K562 (cell line): ENCODE data around the gene TNFRSF6B. TPM values are rescaled to one million over a fixed set of nuclear protein-coding genes. Genes with fewer than 3 reads are reported as not detected.

ENCODE experiments used
- ATAC-seq: fragments of 200-7000 bp; cut with Tn5 transposase; 3 replicates; pipeline ENCODE4 v1.9.1; 2020; ENCODE audit warnings: moderate library complexity
- BruUV-seq: library from RNA; stranded (reverse); fragments of 400-500 nt; replicated peaks from 2 replicates; lab custom pipeline; 2021; lab: Mats Ljungman, UMichigan
- CTCF ChIA-PET: fragments of 300-600 bp; formaldehyde crosslinking; extraction: SDS; loops from one replicate; lab custom pipeline; 2021; ENCODE audit warnings: low intra/inter-chr PET ratio; lab: Yijun Ruan, JAX
- POLR2A ChIA-PET: fragments of 300-600, 350-650 bp; sonication (Branson Sonifier 250); formaldehyde crosslinking; extraction: SDS; loops from one replicate; lab custom pipeline; 2021; ENCODE audit warnings: antibody characterized with exemption, inconsistent platforms; lab: Yijun Ruan, JAX
- DNase-seq, 4 experiments: peaks; one replicate each; pipeline versions ENCODE4 v3.0.0 to v3.0.0-alpha.2; 2011 to 2018; ENCODE audit warnings: low spot score in 3 of 4, mixed read lengths in 3 of 4; ENCODE audit errors: extremely low read depth in 1 of 4
- FAIRE-seq: peaks from 2 replicates; lab custom pipeline; 2011; peaks lifted over from hg19 to GRCh38; lab: Jason Lieb, UNC
- H2AFZ ChIP-seq: 2 replicates; pipeline ENCODE4 v1.6.0; 2011; ENCODE audit warnings: low read depth, low read length, control low read depth, inconsistent platforms
- H3K27ac ChIP-seq: fragments of 200-600 bp; 3 replicates; pipeline ENCODE4 v1.8.0; 2011; ENCODE audit warnings: low read depth, mild to moderate bottlenecking, control low read depth, inconsistent platforms, low read length, moderate library complexity, mixed read lengths; ENCODE audit errors: extremely low read depth
- H3K27me3 ChIP-seq, 2 experiments: fragments of 300-600 bp in 1 of 2; 2 replicates in 1 of 2; 3 replicates in 1 of 2; pipeline versions ENCODE4 v1.6.0 to v1.8.0; 2011; ENCODE audit warnings: inconsistent platforms in 2 of 2, low read length in 2 of 2, mild to moderate bottlenecking in 1 of 2, mixed read lengths in 1 of 2, moderate library complexity in 1 of 2; ENCODE audit not compliant: control insufficient read depth in 2 of 2, insufficient read depth in 2 of 2
- H3K36me3 ChIP-seq: fragments of 300-600 bp; 3 replicates; pipeline ENCODE4 v1.8.0; 2011; ENCODE audit warnings: mild to moderate bottlenecking, low read length, inconsistent platforms; ENCODE audit not compliant: control insufficient read depth, insufficient read depth
- H3K4me1 ChIP-seq, 2 experiments: fragments of 200-600 bp in 1 of 2; replicated peaks in 1 of 2; 2 replicates in 1 of 2; 3 replicates in 1 of 2; pipeline versions ENCODE4 v1.5.1 to v1.8.0; 2011; ENCODE audit warnings: inconsistent platforms in 2 of 2, low read length in 2 of 2, mild to moderate bottlenecking in 1 of 2, mixed read lengths in 1 of 2, moderate library complexity in 1 of 2; ENCODE audit not compliant: control insufficient read depth in 2 of 2, insufficient read depth in 2 of 2
- H3K4me2 ChIP-seq: 2 replicates; pipeline ENCODE4 v1.6.1; 2011; ENCODE audit warnings: low read length, control low read depth, inconsistent platforms, mixed read lengths; ENCODE audit not compliant: insufficient read depth
- H3K4me3 ChIP-seq: fragments of 200-600 bp; sonication (generic), shearing (Covaris generic); 2 replicates; pipeline ENCODE4 v1.5.1; 2016; ENCODE audit warnings: control low read depth, inconsistent platforms
- H3K79me2 ChIP-seq: fragments of 200-600 bp; 3 replicates; pipeline ENCODE4 v1.8.0; 2011; ENCODE audit warnings: low read length, inconsistent platforms; ENCODE audit not compliant: control insufficient read depth, insufficient read depth
- H3K9ac ChIP-seq, 2 experiments: 2 replicates each; pipeline versions ENCODE4 v1.6.0 to v1.6.1; 2011; ENCODE audit warnings: low read depth in 2 of 2, low read length in 2 of 2, control low read depth in 1 of 2, inconsistent platforms in 1 of 2, mild to moderate bottlenecking in 1 of 2, mixed read lengths in 1 of 2; ENCODE audit not compliant: insufficient read depth in 1 of 2
- H3K9me1 ChIP-seq: one replicate; pipeline ENCODE4 v1.6.0; 2011; ENCODE audit warnings: inconsistent platforms, mild to moderate bottlenecking, low read length, moderate library complexity; ENCODE audit not compliant: control insufficient read depth, insufficient read depth
- H3K9me3 ChIP-seq: replicated peaks from 2 replicates; pipeline ENCODE4 v1.5.1; 2011; ENCODE audit warnings: low read depth, low read length, inconsistent platforms; ENCODE audit not compliant: control insufficient read depth, insufficient read depth
- H4K20me1 ChIP-seq: replicated peaks from 2 replicates; pipeline ENCODE4 v1.6.1; 2011; ENCODE audit warnings: low read length, inconsistent platforms, mixed read lengths; ENCODE audit not compliant: control insufficient read depth, insufficient read depth
- FOXA1 ChIP-seq: fragments of 450-650 bp; IDR thresholded peaks from 2 replicates; pipeline ENCODE4 v1.6.1; 2016; ENCODE audit warnings: mild to moderate bottlenecking, borderline replicate concordance
- SIN3A ChIP-seq, 2 experiments: fragments of 150-350 bp in 1 of 2; IDR thresholded peaks; 2 replicates each; pipeline ENCODE4 v1.6.1; 2011 to 2016; ENCODE audit warnings: borderline replicate concordance in 2 of 2, low read depth in 2 of 2, low read length in 2 of 2, mild to moderate bottlenecking in 2 of 2, moderate library complexity in 2 of 2; ENCODE audit not compliant: control insufficient read depth in 1 of 2
- TCF3 ChIP-seq: sonication (generic); formaldehyde crosslinking; IDR thresholded peaks from 2 replicates; pipeline ENCODE4 v1.4.0; 2020; ENCODE audit warnings: mild to moderate bottlenecking, missing genetic modification reagents
- WGBS: fragments of 100-300 bp; shearing (Covaris generic); methylation state at CpG from one replicate; pipeline ENCODE4 v1.1.6; 2016; ENCODE audit warnings: low coverage, mixed read lengths; ENCODE audit not compliant: insufficient coverage; ENCODE audit errors: missing lambda C conversion rate; 5-methylcytosine and 5-hydroxymethylcytosine counted together
- in situ Hi-C: fragments of 300-500 bp; cut with MboI; formaldehyde crosslinking; loops from 4 replicates; pipeline ENCODE4 v1.15.0; 2018; ENCODE audit warnings: inconsistent platforms, mixed read lengths
- intact Hi-C: fragments of 100-400 bp; cut with micrococcal nuclease; formaldehyde crosslinking; loops from 2 replicates; pipeline ENCODE4 v1.14.2; 2022
- polyA plus RNA-seq, 8 experiments: library from polyadenylated mRNA; depleted of rRNA in 4 of 8; stranded (reverse) in 5 of 8; unstranded in 3 of 8; fragments of >200 nt; fragmentation: Nextera tagmentation in 2 of 8; fragmentation: Illumina TruSeq in 1 of 8; extraction: Ambion mirVana in 2 of 8; extraction: Trizol in 1 of 8; gene quantifications; 2 replicates each; pipeline versions ENCODE4 v1.2.1 to v1.2.3, GENCODE V29; 2011 to 2014; ENCODE audit warnings: inconsistent platforms in 1 of 8, missing spikeins in 1 of 8
- total RNA-seq, 7 experiments: library from RNA; depleted of rRNA in 6 of 7; stranded (reverse); fragments of >200 nt in 6 of 7; fragmentation: Illumina TruSeq in 2 of 7; extraction: Trizol in 2 of 7; gene quantifications; 2 replicates each; pipeline versions ENCODE4 v1.2.1 to v1.2.3, GENCODE V29; 2011 to 2021; ENCODE audit warnings: low replicate concordance in 1 of 7
- TF ChIP-seq, protein P1 (sequence below): sonication (generic); formaldehyde crosslinking; IDR thresholded peaks from 2 replicates; pipeline ENCODE4 v1.8.0; 2023; ENCODE audit warnings: missing genetic modification reagents, mild to moderate bottlenecking, borderline replicate concordance
- TF ChIP-seq, protein P2 (sequence below): sonication (generic); formaldehyde crosslinking; IDR thresholded peaks from 2 replicates; pipeline ENCODE4 v1.8.1; 2022; ENCODE audit warnings: missing genetic modification reagents
- TF ChIP-seq, protein P3 (sequence below): fragments of 450-650 bp; conservative IDR thresholded peaks from 2 replicates; pipeline ENCODE4 v1.6.1; 2016; ENCODE audit warnings: missing genetic modification characterization, low read depth, mild to moderate bottlenecking, missing compliant biosample characterization, moderate library complexity
- TF ChIP-seq, protein P4 (sequence below): IDR thresholded peaks from 2 replicates; pipeline ENCODE4 v1.6.1; 2011; ENCODE audit not compliant: insufficient read length; ENCODE audit errors: extremely low read depth

The TNFRSF6B gene
- total and polyA plus RNA-seq, 9 of the 15 experiments (the other 6 are each of a cell fraction or from before 2014, with no cell fraction given), result 0.10 to 3.5 (median 0.32) TPM; not detected in 6

DNA sequence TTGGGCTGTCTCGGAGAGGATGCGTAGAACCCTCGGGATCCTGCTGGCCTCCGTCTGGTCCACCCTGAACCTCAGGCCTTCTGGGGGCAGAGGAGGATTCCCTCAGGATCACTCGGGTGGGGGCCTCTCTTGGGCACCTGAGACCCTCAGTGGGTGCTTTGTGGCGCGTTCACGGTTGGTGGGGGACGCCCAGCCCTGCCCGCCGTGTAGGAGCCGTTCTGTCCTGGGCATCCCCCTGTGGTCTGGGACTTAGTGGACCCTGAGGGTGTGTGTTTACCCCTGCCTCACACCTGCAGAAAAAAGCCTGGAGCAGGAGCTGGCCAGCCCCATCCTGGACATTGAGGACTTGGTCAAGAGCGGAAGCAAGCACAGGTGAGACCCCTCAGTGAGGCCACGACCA is 30.7 kb upstream of the TNFRSF6B start:
- in situ Hi-C loops (no loop called here), intact Hi-C loops (no loop called here)
- Histone ChIP-seq H3K36me3 (peaks cover 85% of the 10 kb centered on the region; the same call in 2 of the 3 replicates), H3K9ac (no peak overlapping the region; a peak in 1 of 4 replicates), H3K4me1 (peaks cover 0 to 24% of the 10 kb centered on the region in 2 experiments; a peak in 1 of 5 replicates), H3K27ac (no peak overlapping the region), H3K9me3 (no peaks in the 10 kb centered on the region), H3K27me3 (no peaks in the 10 kb centered on the region), H3K9me1 (peaks cover 3% of the 10 kb centered on the region), H2AFZ (no peak overlapping the region), H4K20me1 (no peaks in the 10 kb centered on the region), H3K79me2 (peaks cover 2% of the 10 kb centered on the region; the same call in 2 of the 3 replicates), H3K4me2 (no peak overlapping the region), H3K4me3 (no peak overlapping the region)
- FAIRE-seq (no peak), DNase-seq (no peak), ATAC-seq (no peak)
- BruUV-seq, result no TSS peak
- 90% methylated on average over 12 of the region's 14 CpGs for WGBS
- POLR2A ChIA-PET, result interaction anchor here (1.2 to 1.3 kb wide), 2 partner anchors 11 to 21 kb away, joined by 3 to 4 read pairs; no protein-coding TSS in a partner anchor
- CTCF ChIA-PET, result no interaction called here
- TF ChIP-seq TCF3 (CRISPR knock-in tag), result no peak
- TF ChIP-seq, protein P1, sequence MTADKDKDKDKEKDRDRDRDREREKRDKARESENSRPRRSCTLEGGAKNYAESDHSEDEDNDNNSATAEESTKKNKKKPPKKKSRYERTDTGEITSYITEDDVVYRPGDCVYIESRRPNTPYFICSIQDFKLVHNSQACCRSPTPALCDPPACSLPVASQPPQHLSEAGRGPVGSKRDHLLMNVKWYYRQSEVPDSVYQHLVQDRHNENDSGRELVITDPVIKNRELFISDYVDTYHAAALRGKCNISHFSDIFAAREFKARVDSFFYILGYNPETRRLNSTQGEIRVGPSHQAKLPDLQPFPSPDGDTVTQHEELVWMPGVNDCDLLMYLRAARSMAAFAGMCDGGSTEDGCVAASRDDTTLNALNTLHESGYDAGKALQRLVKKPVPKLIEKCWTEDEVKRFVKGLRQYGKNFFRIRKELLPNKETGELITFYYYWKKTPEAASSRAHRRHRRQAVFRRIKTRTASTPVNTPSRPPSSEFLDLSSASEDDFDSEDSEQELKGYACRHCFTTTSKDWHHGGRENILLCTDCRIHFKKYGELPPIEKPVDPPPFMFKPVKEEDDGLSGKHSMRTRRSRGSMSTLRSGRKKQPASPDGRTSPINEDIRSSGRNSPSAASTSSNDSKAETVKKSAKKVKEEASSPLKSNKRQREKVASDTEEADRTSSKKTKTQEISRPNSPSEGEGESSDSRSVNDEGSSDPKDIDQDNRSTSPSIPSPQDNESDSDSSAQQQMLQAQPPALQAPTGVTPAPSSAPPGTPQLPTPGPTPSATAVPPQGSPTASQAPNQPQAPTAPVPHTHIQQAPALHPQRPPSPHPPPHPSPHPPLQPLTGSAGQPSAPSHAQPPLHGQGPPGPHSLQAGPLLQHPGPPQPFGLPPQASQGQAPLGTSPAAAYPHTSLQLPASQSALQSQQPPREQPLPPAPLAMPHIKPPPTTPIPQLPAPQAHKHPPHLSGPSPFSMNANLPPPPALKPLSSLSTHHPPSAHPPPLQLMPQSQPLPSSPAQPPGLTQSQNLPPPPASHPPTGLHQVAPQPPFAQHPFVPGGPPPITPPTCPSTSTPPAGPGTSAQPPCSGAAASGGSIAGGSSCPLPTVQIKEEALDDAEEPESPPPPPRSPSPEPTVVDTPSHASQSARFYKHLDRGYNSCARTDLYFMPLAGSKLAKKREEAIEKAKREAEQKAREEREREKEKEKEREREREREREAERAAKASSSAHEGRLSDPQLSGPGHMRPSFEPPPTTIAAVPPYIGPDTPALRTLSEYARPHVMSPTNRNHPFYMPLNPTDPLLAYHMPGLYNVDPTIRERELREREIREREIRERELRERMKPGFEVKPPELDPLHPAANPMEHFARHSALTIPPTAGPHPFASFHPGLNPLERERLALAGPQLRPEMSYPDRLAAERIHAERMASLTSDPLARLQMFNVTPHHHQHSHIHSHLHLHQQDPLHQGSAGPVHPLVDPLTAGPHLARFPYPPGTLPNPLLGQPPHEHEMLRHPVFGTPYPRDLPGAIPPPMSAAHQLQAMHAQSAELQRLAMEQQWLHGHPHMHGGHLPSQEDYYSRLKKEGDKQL, result no peak
- TF ChIP-seq, protein P2, sequence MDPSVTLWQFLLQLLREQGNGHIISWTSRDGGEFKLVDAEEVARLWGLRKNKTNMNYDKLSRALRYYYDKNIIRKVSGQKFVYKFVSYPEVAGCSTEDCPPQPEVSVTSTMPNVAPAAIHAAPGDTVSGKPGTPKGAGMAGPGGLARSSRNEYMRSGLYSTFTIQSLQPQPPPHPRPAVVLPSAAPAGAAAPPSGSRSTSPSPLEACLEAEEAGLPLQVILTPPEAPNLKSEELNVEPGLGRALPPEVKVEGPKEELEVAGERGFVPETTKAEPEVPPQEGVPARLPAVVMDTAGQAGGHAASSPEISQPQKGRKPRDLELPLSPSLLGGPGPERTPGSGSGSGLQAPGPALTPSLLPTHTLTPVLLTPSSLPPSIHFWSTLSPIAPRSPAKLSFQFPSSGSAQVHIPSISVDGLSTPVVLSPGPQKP (CRISPR knock-in tag), result no peak
- TF ChIP-seq, protein P3, sequence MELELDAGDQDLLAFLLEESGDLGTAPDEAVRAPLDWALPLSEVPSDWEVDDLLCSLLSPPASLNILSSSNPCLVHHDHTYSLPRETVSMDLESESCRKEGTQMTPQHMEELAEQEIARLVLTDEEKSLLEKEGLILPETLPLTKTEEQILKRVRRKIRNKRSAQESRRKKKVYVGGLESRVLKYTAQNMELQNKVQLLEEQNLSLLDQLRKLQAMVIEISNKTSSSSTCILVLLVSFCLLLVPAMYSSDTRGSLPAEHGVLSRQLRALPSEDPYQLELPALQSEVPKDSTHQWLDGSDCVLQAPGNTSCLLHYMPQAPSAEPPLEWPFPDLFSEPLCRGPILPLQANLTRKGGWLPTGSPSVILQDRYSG (tag), result no peak
- no peak for TF ChIP-seq FOXA1
- TF ChIP-seq, protein P4, sequence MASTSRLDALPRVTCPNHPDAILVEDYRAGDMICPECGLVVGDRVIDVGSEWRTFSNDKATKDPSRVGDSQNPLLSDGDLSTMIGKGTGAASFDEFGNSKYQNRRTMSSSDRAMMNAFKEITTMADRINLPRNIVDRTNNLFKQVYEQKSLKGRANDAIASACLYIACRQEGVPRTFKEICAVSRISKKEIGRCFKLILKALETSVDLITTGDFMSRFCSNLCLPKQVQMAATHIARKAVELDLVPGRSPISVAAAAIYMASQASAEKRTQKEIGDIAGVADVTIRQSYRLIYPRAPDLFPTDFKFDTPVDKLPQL, result no peak
- TF ChIP-seq SIN3A (IDR thresholded peaks at IDR 0.05; ENCODE audit: borderline replicate concordance in 2 of 2, control insufficient read depth in 1 of 2, low read depth in 2 of 2, low read length in 2 of 2), result no peak
